Gastroesophageal sphincter (tissue), 3 donors: ENCODE data around the gene ACTL8.

Experiments
- EP300 ChIP-seq: sonication (generic); formaldehyde crosslinking; IDR thresholded peaks from one replicate; pipeline ENCODE4 v1.6.1; 2017; ENCODE audit warnings: antibody characterized with exemption, mild to moderate bottlenecking
- POLR2AphosphoS5 ChIP-seq: sonication (generic); formaldehyde crosslinking; IDR thresholded peaks from one replicate; pipeline ENCODE4 v1.6.1; 2017; ENCODE audit warnings: antibody characterized with exemption
- TF ChIP-seq, protein P1 (sequence below), 4 experiments: fragments of 200-600 bp in 2 of 4; fragments of 450-650 bp in 2 of 4; sonication (generic) in 1 of 4; IDR thresholded peaks; one replicate each; pipeline ENCODE4 v1.5.1; 2017 to 2019; ENCODE audit warnings: antibody characterized with exemption in 4 of 4, mild to moderate bottlenecking in 2 of 4, moderate library complexity in 2 of 4

- TF ChIP-seq POLR2AphosphoS5 (no peak), EP300 (no peak)
- TF ChIP-seq, protein P1, sequence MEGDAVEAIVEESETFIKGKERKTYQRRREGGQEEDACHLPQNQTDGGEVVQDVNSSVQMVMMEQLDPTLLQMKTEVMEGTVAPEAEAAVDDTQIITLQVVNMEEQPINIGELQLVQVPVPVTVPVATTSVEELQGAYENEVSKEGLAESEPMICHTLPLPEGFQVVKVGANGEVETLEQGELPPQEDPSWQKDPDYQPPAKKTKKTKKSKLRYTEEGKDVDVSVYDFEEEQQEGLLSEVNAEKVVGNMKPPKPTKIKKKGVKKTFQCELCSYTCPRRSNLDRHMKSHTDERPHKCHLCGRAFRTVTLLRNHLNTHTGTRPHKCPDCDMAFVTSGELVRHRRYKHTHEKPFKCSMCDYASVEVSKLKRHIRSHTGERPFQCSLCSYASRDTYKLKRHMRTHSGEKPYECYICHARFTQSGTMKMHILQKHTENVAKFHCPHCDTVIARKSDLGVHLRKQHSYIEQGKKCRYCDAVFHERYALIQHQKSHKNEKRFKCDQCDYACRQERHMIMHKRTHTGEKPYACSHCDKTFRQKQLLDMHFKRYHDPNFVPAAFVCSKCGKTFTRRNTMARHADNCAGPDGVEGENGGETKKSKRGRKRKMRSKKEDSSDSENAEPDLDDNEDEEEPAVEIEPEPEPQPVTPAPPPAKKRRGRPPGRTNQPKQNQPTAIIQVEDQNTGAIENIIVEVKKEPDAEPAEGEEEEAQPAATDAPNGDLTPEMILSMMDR (IDR thresholded peaks at IDR 0.05), result no peak
Measured at GRCh38 chr1:17739050-17739449, 16.1 kb upstream of the ACTL8 start.
